ENCODE results near the gene NFYC.
"Not testable (repeated sequence)": the region's sequence is repeated elsewhere in the genome, so short reads cannot be mapped to it uniquely, and the experiment has no call there.

The NFYC gene

GRCh38 chr1:40696294-40696693 is 4.8 kb downstream of the NFYC start:
- H2AFZ ChIP-seq (ENCODE audit: low read depth, low read length), result no peak overlapping the region
- ATAC-seq (ENCODE audit: insufficient read depth, low read depth) (no peak), DNase-seq (no peak)
- no peak overlapping the region for H3K4me3 ChIP-seq (ENCODE audit: low read depth in 1 of 2, low read length in 2 of 2)
- no peak overlapping the region for H3K9ac ChIP-seq (ENCODE audit: low read depth, low read length)
- no peak overlapping the region for H3K27ac ChIP-seq (ENCODE audit: low read length)
- H3K4me1 ChIP-seq (ENCODE audit: insufficient read depth, low read length), result peaks cover 21% of the 10 kb centered on the region
- H3K27me3 ChIP-seq (ENCODE audit: insufficient read depth, low read length, poor library complexity), result no peaks in the 10 kb centered on the region
- H3K36me3 ChIP-seq (ENCODE audit: insufficient read depth, low read length), result peaks cover 7% of the 10 kb centered on the region
- H4K20me1 ChIP-seq (ENCODE audit: insufficient read depth, low read length), result peaks cover 25% of the 10 kb centered on the region
- TF ChIP-seq EZH2 (IDR thresholded peaks at IDR 0.05; ENCODE audit: borderline replicate concordance, low read depth, low read length, severe bottlenecking), result no peak
- no peak for TF ChIP-seq CTCF (IDR thresholded peaks at IDR 0.05; ENCODE audit: borderline replicate concordance, extremely low read depth, low read length, poor library complexity, severe bottlenecking)
- H3K79me2 ChIP-seq (ENCODE audit: insufficient read depth, low read length), result peaks cover 92% of the 10 kb centered on the region
- H3K4me2 ChIP-seq (ENCODE audit: insufficient read depth, low read length), result no peak overlapping the region
- H3K9me3 ChIP-seq (ENCODE audit: insufficient read depth, low read length, severe bottlenecking), result no peaks in the 10 kb centered on the region

GRCh38 chr1:40697436-40697835 is 5.9 kb downstream of the NFYC start:
- no peak overlapping the region for H2AFZ ChIP-seq (ENCODE audit: low read depth, low read length)
- H3K36me3 ChIP-seq (ENCODE audit: insufficient read depth, low read length), result peaks cover 7% of the 10 kb centered on the region
- no peak overlapping the region for H3K4me2 ChIP-seq (ENCODE audit: insufficient read depth, low read length)
- ATAC-seq (ENCODE audit: insufficient read depth, low read depth), result no peak
- H4K20me1 ChIP-seq (ENCODE audit: insufficient read depth, low read length), result peaks cover 29% of the 10 kb centered on the region
- no peak overlapping the region for H3K4me3 ChIP-seq (ENCODE audit: low read depth in 1 of 2, low read length in 2 of 2)
- no peaks in the 10 kb centered on the region for H3K27me3 ChIP-seq (ENCODE audit: insufficient read depth, low read length, poor library complexity)
- H3K9ac ChIP-seq (ENCODE audit: low read depth, low read length), result no peak overlapping the region
- no peaks in the 10 kb centered on the region for H3K9me3 ChIP-seq (ENCODE audit: insufficient read depth, low read length, severe bottlenecking)
- H3K27ac ChIP-seq (ENCODE audit: low read length), result no peak overlapping the region
- DNase-seq, result no peak
- no peak for TF ChIP-seq CTCF (IDR thresholded peaks at IDR 0.05; ENCODE audit: borderline replicate concordance, extremely low read depth, low read length, poor library complexity, severe bottlenecking)
- no peak for TF ChIP-seq EZH2 (IDR thresholded peaks at IDR 0.05; ENCODE audit: borderline replicate concordance, low read depth, low read length, severe bottlenecking)
- peaks cover 20% of the 10 kb centered on the region for H3K4me1 ChIP-seq (ENCODE audit: insufficient read depth, low read length)
- peaks cover 99% of the 10 kb centered on the region for H3K79me2 ChIP-seq (ENCODE audit: insufficient read depth, low read length)

- DNase-seq, result no peak
- Histone ChIP-seq H3K4me3 (ENCODE audit: low read depth in 1 of 2, low read length in 2 of 2) (no peak overlapping the region), H3K27ac (ENCODE audit: low read length) (no peak overlapping the region), H2AFZ (ENCODE audit: low read depth, low read length) (no peak overlapping the region), H4K20me1 (ENCODE audit: insufficient read depth, low read length) (peaks cover 31% of the 10 kb centered on the region), H3K27me3 (ENCODE audit: insufficient read depth, low read length, poor library complexity) (no peaks in the 10 kb centered on the region), H3K9ac (ENCODE audit: low read depth, low read length) (no peak overlapping the region), H3K4me1 (ENCODE audit: insufficient read depth, low read length) (no peaks in the 10 kb centered on the region), H3K79me2 (ENCODE audit: insufficient read depth, low read length) (peaks cover 99% of the 10 kb centered on the region), H3K36me3 (ENCODE audit: insufficient read depth, low read length) (peaks cover 7% of the 10 kb centered on the region; the same call in 1 of the 2 replicates), H3K9me3 (ENCODE audit: insufficient read depth, low read length, severe bottlenecking) (no peaks in the 10 kb centered on the region), H3K4me2 (ENCODE audit: insufficient read depth, low read length) (no peak overlapping the region)
- TF ChIP-seq CTCF (IDR thresholded peaks at IDR 0.05; ENCODE audit: borderline replicate concordance, extremely low read depth, low read length, poor library complexity, severe bottlenecking), result no peak
- TF ChIP-seq EZH2 (IDR thresholded peaks at IDR 0.05; ENCODE audit: borderline replicate concordance, low read depth, low read length, severe bottlenecking), result no peak
- no peak for ATAC-seq (ENCODE audit: insufficient read depth, low read depth)
These were observed 8.3 kb downstream of the NFYC start for GRCh38 chr1:40699787-40700186.

- Histone ChIP-seq H3K4me1 (ENCODE audit: insufficient read depth, low read length) (no peaks in the 10 kb centered on the region), H3K79me2 (ENCODE audit: insufficient read depth, low read length) (peaks cover 100% of the 10 kb centered on the region), H3K9me3 (ENCODE audit: insufficient read depth, low read length, severe bottlenecking) (no peaks in the 10 kb centered on the region), H2AFZ (ENCODE audit: low read depth, low read length) (no peak overlapping the region), H3K4me3 (ENCODE audit: low read depth in 1 of 2, low read length in 2 of 2) (no peak overlapping the region), H3K4me2 (ENCODE audit: insufficient read depth, low read length) (no peak overlapping the region), H3K27ac (ENCODE audit: low read length) (no peak overlapping the region), H4K20me1 (ENCODE audit: insufficient read depth, low read length) (peaks cover 40% of the 10 kb centered on the region), H3K9ac (ENCODE audit: low read depth, low read length) (no peak overlapping the region), H3K27me3 (ENCODE audit: insufficient read depth, low read length, poor library complexity) (no peaks in the 10 kb centered on the region), H3K36me3 (ENCODE audit: insufficient read depth, low read length) (0 out of 2 replicates have a peak, but pooled peaks cover 1% of the 10 kb centered on the region)
- ATAC-seq (ENCODE audit: insufficient read depth, low read depth) (no peak), DNase-seq (no peak)
- TF ChIP-seq CTCF (IDR thresholded peaks at IDR 0.05; ENCODE audit: borderline replicate concordance, extremely low read depth, low read length, poor library complexity, severe bottlenecking), result no peak
- TF ChIP-seq EZH2 (IDR thresholded peaks at IDR 0.05; ENCODE audit: borderline replicate concordance, low read depth, low read length, severe bottlenecking), result no peak
These were observed 10.2 kb downstream of the NFYC start for GRCh38 chr1:40701684-40702083.

- not testable (repeated sequence) for H3K4me3 ChIP-seq (ENCODE audit: low read depth in 1 of 2, low read length in 2 of 2); H3K4me2 ChIP-seq (ENCODE audit: insufficient read depth, low read length); H3K27ac ChIP-seq (ENCODE audit: low read length); H2AFZ ChIP-seq (ENCODE audit: low read depth, low read length); H3K9me3 ChIP-seq (ENCODE audit: insufficient read depth, low read length, severe bottlenecking); ATAC-seq (ENCODE audit: insufficient read depth, low read depth); DNase-seq; H3K36me3 ChIP-seq (ENCODE audit: insufficient read depth, low read length); H3K4me1 ChIP-seq (ENCODE audit: insufficient read depth, low read length); H3K9ac ChIP-seq (ENCODE audit: low read depth, low read length); H3K27me3 ChIP-seq (ENCODE audit: insufficient read depth, low read length, poor library complexity)
- H4K20me1 ChIP-seq (ENCODE audit: insufficient read depth, low read length), result peaks cover 34% of the 10 kb centered on the region; the same call in 1 of the 2 replicates
- H3K79me2 ChIP-seq (ENCODE audit: insufficient read depth, low read length), result peaks cover 99% of the 10 kb centered on the region
These were observed 11.3 kb downstream of the NFYC start for GRCh38 chr1:40702810-40703209.

Measured in DND-41 (cell line).